Smooth muscle cell (in vitro differentiated cells): ENCODE measurements around the gene SPEG. TPM values are rescaled to one million over a fixed set of nuclear protein-coding genes. Genes with fewer than 3 reads are reported as not detected.

Experiments used
- DNase-seq: peaks from one replicate; lab custom pipeline; 2025; ENCODE audit not compliant: unreplicated experiment; lab: John Stamatoyannopoulos, UW
- H2AFZ ChIP-seq: fragments of 200-600 bp; sonication (generic); 2 replicates; pipeline ENCODE4 v1.6.0; 2016; ENCODE audit warnings: antibody characterized with exemption, low read depth, mild to moderate bottlenecking
- H3F3A ChIP-seq: fragments of 200-600 bp; sonication (generic); 2 replicates; pipeline ENCODE4 v1.6.0; 2017; ENCODE audit warnings: antibody characterized with exemption, low read depth
- H3K27ac ChIP-seq: fragments of 200-600 bp; sonication (generic); 2 replicates; pipeline ENCODE4 v1.5.1; 2016; ENCODE audit warnings: low read depth, mild to moderate bottlenecking
- H3K27me3 ChIP-seq: fragments of 200-600 bp; sonication (generic); 2 replicates; pipeline ENCODE4 v1.6.1; 2016; ENCODE audit warnings: low read depth, mild to moderate bottlenecking
- H3K36me3 ChIP-seq: fragments of 200-600 bp; sonication (generic); 2 replicates; pipeline ENCODE4 v1.5.1; 2016; ENCODE audit warnings: low read depth
- H3K4me1 ChIP-seq: fragments of 200-600 bp; sonication (generic); 2 replicates; pipeline ENCODE4 v1.5.1; 2016; ENCODE audit warnings: low read depth
- H3K4me2 ChIP-seq: fragments of 200-600 bp; sonication (generic); 2 replicates; pipeline ENCODE4 v1.6.0; 2016; ENCODE audit warnings: mild to moderate bottlenecking
- H3K4me3 ChIP-seq: fragments of 200-600 bp; sonication (generic); 2 replicates; pipeline ENCODE4 v1.5.1; 2016; ENCODE audit warnings: mild to moderate bottlenecking
- H3K79me2 ChIP-seq: fragments of 200-600 bp; sonication (generic); 2 replicates; pipeline ENCODE4 v1.6.0; 2016; ENCODE audit warnings: low read depth, mild to moderate bottlenecking
- H3K9ac ChIP-seq: fragments of 200-600 bp; sonication (generic); 2 replicates; pipeline ENCODE4 v1.6.0; 2016; ENCODE audit warnings: low read depth
- H3K9me3 ChIP-seq: fragments of 200-600 bp; sonication (generic); replicated peaks from 2 replicates; pipeline ENCODE4 v1.5.1; 2016; ENCODE audit warnings: low read depth
- H4K20me1 ChIP-seq: fragments of 200-600 bp; sonication (generic); 2 replicates; pipeline ENCODE4 v1.6.0; 2016; ENCODE audit warnings: low read depth
- CTCF ChIP-seq: fragments of 200-600 bp; sonication (generic); IDR thresholded peaks from 2 replicates; pipeline ENCODE4 v1.5.1; 2017; ENCODE audit warnings: borderline replicate concordance, mild to moderate bottlenecking, antibody characterized with exemption; ENCODE audit not compliant: insufficient read depth, poor library complexity, severe bottlenecking
- WGBS: methylation state at CpG from one replicate; pipeline ENCODE4 v1.1.7; 2016; ENCODE audit warnings: low lambda C conversion rate; 5-methylcytosine and 5-hydroxymethylcytosine counted together
- polyA plus RNA-seq: library from polyadenylated mRNA; unstranded; fragments of >200 nt; fragmentation: Nextera tagmentation; extraction: Ambion mirVana; gene quantifications from 2 replicates; pipeline ENCODE4 v1.2.1, GENCODE V29; 2016
- total RNA-seq: library from RNA; depleted of rRNA; stranded (reverse); fragments of >200 nt; gene quantifications from 2 replicates; pipeline ENCODE4 v1.2.3, GENCODE V29; 2014

The SPEG gene
- total RNA-seq (14.9 and 38.8 TPM in 2 replicates), polyA plus RNA-seq (37.8 and 40.5 TPM in 2 replicates)

GRCh38 chr2:219434718-219435525 lies at the start of gene SPEG:
Gene SPEG (plus strand): TSS chr2:219434843. CDS start chr2:219434978, 135 bp downstream.
- H2AFZ ChIP-seq, result peak within 1 kb of the TSS; percentile 78
- peaks cover 12% of the 10 kb centered on the region for H3K27me3 ChIP-seq
- peaks cover 9% of the 10 kb centered on the region for H3F3A ChIP-seq
- no peak for DNase-seq
- no peak within 1 kb of the TSS for H3K9ac ChIP-seq
- no peaks in the 10 kb centered on the region for H3K36me3 ChIP-seq
- no peak within 1 kb of the TSS for H3K27ac ChIP-seq
- H3K4me2 ChIP-seq, result peak within 1 kb of the TSS; percentile 89
- H4K20me1 ChIP-seq, result no peaks in the 10 kb centered on the region
- 21% methylated on average over 60 of the region's 77 CpGs for WGBS
- H3K79me2 ChIP-seq, result no peaks in the 10 kb centered on the region
- no peaks in the 10 kb centered on the region for H3K9me3 ChIP-seq
- peaks cover 11% of the 10 kb centered on the region for H3K4me1 ChIP-seq
- TF ChIP-seq CTCF, result no peak
- H3K4me3 ChIP-seq, result peak within 1 kb of the TSS; percentile 44

- Histone ChIP-seq H3K27me3 (no peaks in the 10 kb centered on the region), H2AFZ (no peak overlapping the region), H3K4me3 (no peak overlapping the region), H4K20me1 (no peaks in the 10 kb centered on the region), H3K36me3 (no peaks in the 10 kb centered on the region), H3K9ac (no peak overlapping the region), H3F3A (no peaks in the 10 kb centered on the region), H3K4me1 (peaks cover 4% of the 10 kb centered on the region), H3K4me2 (no peak overlapping the region), H3K79me2 (no peaks in the 10 kb centered on the region), H3K27ac (no peak overlapping the region), H3K9me3 (no peaks in the 10 kb centered on the region)
- no peak for DNase-seq
- WGBS, result 83% methylated on average over 2 of the region's 2 CpGs
- no peak for TF ChIP-seq CTCF
Observed at GRCh38 chr2:219384859-219385258, 49.8 kb upstream of the SPEG start.

DNA sequence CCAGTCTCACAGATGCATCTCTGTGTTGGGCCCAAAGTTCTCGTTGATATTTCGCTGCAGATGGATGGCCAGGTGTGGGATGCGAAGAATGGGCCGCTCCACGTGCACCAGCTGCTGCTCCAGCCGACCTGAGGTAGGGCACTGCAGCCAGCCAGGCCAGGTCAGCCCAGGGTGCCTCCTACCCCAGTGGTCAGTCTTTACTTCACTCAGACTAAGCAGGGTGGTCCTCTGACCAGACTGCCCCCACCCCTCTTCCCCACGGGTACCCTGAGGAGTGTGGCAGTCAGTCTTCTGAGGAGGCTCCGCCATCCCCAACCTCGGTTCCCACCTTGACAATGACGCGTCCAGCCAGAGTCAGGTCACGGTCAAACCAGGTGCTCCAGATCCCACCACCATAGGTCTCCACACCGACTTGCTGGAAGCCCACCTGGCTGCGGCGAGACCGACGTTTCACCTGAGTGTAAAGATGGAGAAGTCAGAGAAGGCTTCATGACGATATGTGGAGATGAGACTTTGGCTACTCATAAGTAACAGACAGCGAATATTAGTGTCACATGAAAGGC lies 48.6 kb upstream of the SPEG start:
- no peak for DNase-seq
- Histone ChIP-seq H3K4me3 (no peak overlapping the region), H3K4me2 (no peak overlapping the region), H3K9ac (no peak overlapping the region), H2AFZ (no peak overlapping the region), H3K36me3 (no peaks in the 10 kb centered on the region), H4K20me1 (no peaks in the 10 kb centered on the region), H3K79me2 (no peaks in the 10 kb centered on the region), H3K27ac (no peak overlapping the region), H3F3A (no peaks in the 10 kb centered on the region), H3K27me3 (no peaks in the 10 kb centered on the region), H3K9me3 (no peaks in the 10 kb centered on the region), H3K4me1 (peaks cover 4% of the 10 kb centered on the region)
- WGBS, result over 99% methylated on average over 19 of the region's 19 CpGs
- TF ChIP-seq CTCF, result no peak
